GM20000 (cell line): ENCODE measurements around the gene SLC6A3.

Source experiments
- DNase-seq: peaks from one replicate; pipeline ENCODE4 v3.0.0; 2012; ENCODE audit warnings: low spot score
- CTCF ChIP-seq: IDR thresholded peaks from 2 replicates; pipeline ENCODE4 v1.5.1; 2012; ENCODE audit warnings: mild to moderate bottlenecking, control low read depth; ENCODE audit errors: extremely low read depth, missing control alignments

Gene SLC6A3

GRCh38 chr5:1412163-1412562 is 33.1 kb downstream of the SLC6A3 start:
- TF ChIP-seq CTCF: no peak

GRCh38 chr5:1411099-1411498 is 34.1 kb downstream of the SLC6A3 start:
- DNase-seq: no peak
- no peak for TF ChIP-seq CTCF

More at GRCh38 chr5:1412163-1412562, 33.1 kb downstream of the SLC6A3 start:
- no peak for DNase-seq

GRCh38 chr5:1410156-1411014 is 34.9 kb downstream of the SLC6A3 start:
- no peak for DNase-seq
- no peak for TF ChIP-seq CTCF

- DNase-seq: peak; percentile 67
- no peak for TF ChIP-seq CTCF
Measured at GRCh38 chr5:1409381-1410110, 35.7 kb downstream of the SLC6A3 start.

- no peak for DNase-seq
- TF ChIP-seq CTCF: no peak
Measured at GRCh38 chr5:1406681-1407640, 38.3 kb downstream of the SLC6A3 start.

- no peak for DNase-seq
- no peak for TF ChIP-seq CTCF
Measured at GRCh38 chr5:1405539-1406530, 39.4 kb downstream of the SLC6A3 start.
